Chondrocyte (in vitro differentiated cells): ENCODE results near the gene TM4SF5. TPM values are rescaled to one million over a fixed set of nuclear protein-coding genes. Genes with fewer than 3 reads are reported as not detected.

Experiments used
- DNase-seq: peaks from one replicate; pipeline ENCODE4 v3.0.0; 2021; ENCODE audit warnings: mixed read lengths, low spot score
- H3K27ac Mint-ChIP-seq: one replicate; pipeline ENCODE4 v1.8.0; 2021; ENCODE audit warnings: mild to moderate bottlenecking, moderate library complexity, mixed read lengths; ENCODE audit not compliant: unreplicated experiment
- H3K27me3 Mint-ChIP-seq: 2 replicates; pipeline ENCODE4 v1.8.0; 2021; ENCODE audit warnings: low read depth, mixed read lengths
- H3K36me3 Mint-ChIP-seq: 2 replicates; pipeline ENCODE4 v1.8.0; 2021; ENCODE audit warnings: low read depth, mixed read lengths
- H3K4me1 Mint-ChIP-seq: 2 replicates; pipeline ENCODE4 v1.8.0; 2021; ENCODE audit warnings: low read depth, mild to moderate bottlenecking, mixed read lengths
- H3K4me3 Mint-ChIP-seq: one replicate; pipeline ENCODE4 v1.8.0; 2021; ENCODE audit warnings: mild to moderate bottlenecking, moderate library complexity, mixed read lengths; ENCODE audit not compliant: unreplicated experiment
- H3K9me3 Mint-ChIP-seq: 2 replicates; pipeline ENCODE4 v1.8.0; 2021; ENCODE audit warnings: low read depth, mixed read lengths
- CTCF ChIP-seq: fragments of 200-600 bp; sonication (generic); IDR thresholded peaks from 2 replicates; pipeline ENCODE4 v1.5.0; 2021; ENCODE audit warnings: antibody characterized with exemption, mild to moderate bottlenecking, moderate library complexity
- total RNA-seq: library from RNA; stranded (reverse); gene quantifications from 3 replicates; pipeline ENCODE4 v1.2.1, GENCODE V29; 2021

Gene TM4SF5
- total RNA-seq, 1 donor from 2014 or later = not detected

GRCh38 chr17:4764595-4764994 lies 7.1 kb upstream of the TM4SF5 start:
- Mint-ChIP-seq H3K4me3 (no peak overlapping the region), H3K36me3 (no peaks in the 10 kb centered on the region), H3K9me3 (no peaks in the 10 kb centered on the region), H3K4me1 (no peaks in the 10 kb centered on the region), H3K27me3 (peaks cover 14% of the 10 kb centered on the region), H3K27ac (no peak overlapping the region)
- no peak for DNase-seq
- no peak for TF ChIP-seq CTCF

DNA sequence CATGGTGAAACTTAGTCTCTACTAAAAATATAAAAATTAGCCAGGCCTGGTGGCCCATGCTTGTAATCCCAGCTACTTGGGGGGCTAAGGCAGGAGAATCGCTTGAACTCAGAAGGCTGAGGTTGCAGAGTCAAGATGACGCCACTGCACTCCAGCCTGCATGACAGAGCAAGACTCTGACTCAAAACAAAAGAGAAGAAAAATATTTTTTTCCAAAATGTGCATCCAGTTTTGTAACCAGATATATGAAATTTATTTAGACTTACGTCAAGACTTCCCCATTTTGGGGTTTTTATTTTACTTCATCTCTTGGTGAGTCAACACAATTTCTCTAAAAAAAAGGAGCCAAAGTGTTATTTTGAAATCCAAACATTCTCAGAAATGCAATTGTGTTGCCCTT lies 5.5 kb upstream of the TM4SF5 start:
- peaks cover 6% of the 10 kb centered on the region for H3K27me3 Mint-ChIP-seq
- H3K4me1 Mint-ChIP-seq = no peaks in the 10 kb centered on the region
- no peak overlapping the region for H3K27ac Mint-ChIP-seq
- H3K36me3 Mint-ChIP-seq = no peaks in the 10 kb centered on the region
- no peaks in the 10 kb centered on the region for H3K9me3 Mint-ChIP-seq
- peak; percentile 5 for DNase-seq
- TF ChIP-seq CTCF = no peak
- H3K4me3 Mint-ChIP-seq = no peak overlapping the region

- H3K9me3 Mint-ChIP-seq = no peaks in the 10 kb centered on the region
- DNase-seq = no peak
- H3K4me3 Mint-ChIP-seq = no peak overlapping the region
- H3K27ac Mint-ChIP-seq = no peak overlapping the region
- TF ChIP-seq CTCF = no peak
- H3K27me3 Mint-ChIP-seq = peaks cover 10% of the 10 kb centered on the region
- no peaks in the 10 kb centered on the region for H3K36me3 Mint-ChIP-seq
- no peaks in the 10 kb centered on the region for H3K4me1 Mint-ChIP-seq
These were observed 5.0 kb upstream of the TM4SF5 start for GRCh38 chr17:4766723-4767122.

DNA sequence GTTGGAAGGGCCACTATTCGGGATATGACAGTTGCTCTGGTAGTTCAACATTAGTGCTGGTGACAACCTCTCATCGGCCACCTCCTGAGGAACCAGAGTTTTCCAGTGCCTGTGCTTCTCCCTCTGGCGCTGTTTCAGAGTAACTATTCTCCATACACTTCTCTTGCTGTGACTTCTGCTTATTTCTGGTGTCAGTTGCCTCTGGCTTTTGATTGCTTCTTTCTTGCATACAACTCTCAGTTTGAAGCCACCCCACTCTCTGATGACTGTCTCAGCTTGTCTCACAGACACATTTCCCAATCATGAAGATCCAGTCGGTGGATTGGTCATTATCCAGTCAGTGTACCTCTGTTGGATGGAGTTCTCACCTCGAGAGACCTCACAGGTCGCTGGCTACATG lies 3.4 kb upstream of the TM4SF5 start:
- Mint-ChIP-seq H3K36me3 (no peaks in the 10 kb centered on the region), H3K4me1 (no peaks in the 10 kb centered on the region), H3K27me3 (peaks cover 21% of the 10 kb centered on the region), H3K4me3 (no peak overlapping the region), H3K27ac (no peak overlapping the region), H3K9me3 (no peaks in the 10 kb centered on the region)
- TF ChIP-seq CTCF = no peak
- DNase-seq = no peak

GRCh38 chr17:4769628-4770027 lies 2.1 kb upstream of the TM4SF5 start:
- H3K9me3 Mint-ChIP-seq = no peaks in the 10 kb centered on the region
- H3K36me3 Mint-ChIP-seq = no peaks in the 10 kb centered on the region
- DNase-seq = no peak
- H3K4me3 Mint-ChIP-seq = no peak overlapping the region
- no peak overlapping the region for H3K27ac Mint-ChIP-seq
- no peak for TF ChIP-seq CTCF
- H3K27me3 Mint-ChIP-seq = peaks cover 24% of the 10 kb centered on the region
- no peaks in the 10 kb centered on the region for H3K4me1 Mint-ChIP-seq
